KG1 (cell line): ENCODE measurements around the gene C1orf174.
"Not testable (repeated sequence)": the region's sequence is repeated elsewhere in the genome, so short reads cannot be mapped to it uniquely, and the experiment has no call there.

ENCODE experiments used
- DNase-seq: peaks from one replicate; lab custom pipeline; 2025; lab: John Stamatoyannopoulos, UW

Gene C1orf174

GRCh38 chr1:3925762-3926161, 25.7 kb upstream of the C1orf174 start:
- DNase-seq: no peak

GRCh38 chr1:3925256-3925655, 25.2 kb upstream of the C1orf174 start:
- DNase-seq: no peak

GRCh38 chr1:3924825-3925220, 24.8 kb upstream of the C1orf174 start:
- DNase-seq: no peak

GRCh38 chr1:3924186-3924824, 24.2 kb upstream of the C1orf174 start:
- no peak for DNase-seq

GRCh38 chr1:3923378-3924185, 23.5 kb upstream of the C1orf174 start:
- DNase-seq: no peak

GRCh38 chr1:3922851-3923250, 22.8 kb upstream of the C1orf174 start:
- DNase-seq: no peak

GRCh38 chr1:3922201-3922725, 22.2 kb upstream of the C1orf174 start:
- DNase-seq: no peak

- no peak for DNase-seq
These were observed 21.7 kb upstream of the C1orf174 start for GRCh38 chr1:3921765-3922164.

- no peak for DNase-seq
These were observed 19.6 kb upstream of the C1orf174 start for GRCh38 chr1:3919706-3920105.

GRCh38 chr1:3918966-3919611, 19.0 kb upstream of the C1orf174 start:
- no peak for DNase-seq

GRCh38 chr1:3918359-3918758, 18.3 kb upstream of the C1orf174 start:
- DNase-seq: not testable (repeated sequence)

- DNase-seq: no peak
These were observed 17.7 kb upstream of the C1orf174 start for GRCh38 chr1:3917761-3918160.

GRCh38 chr1:3915551-3916121, 15.6 kb upstream of the C1orf174 start:
- no peak for DNase-seq

GRCh38 chr1:3914911-3915310, 14.8 kb upstream of the C1orf174 start:
- no peak for DNase-seq

GRCh38 chr1:3914331-3914851, 14.3 kb upstream of the C1orf174 start:
- DNase-seq: no peak

- no peak for DNase-seq
These were observed 13.0 kb upstream of the C1orf174 start for GRCh38 chr1:3912809-3913685.

GRCh38 chr1:3911981-3912808, 12.1 kb upstream of the C1orf174 start:
- no peak for DNase-seq

GRCh38 chr1:3910857-3911845, 11.1 kb upstream of the C1orf174 start:
- DNase-seq: peak; percentile 45
